K562 (cell line): Measurements from ENCODE around the gene TBC1D10A. TPM values are rescaled to one million over a fixed set of nuclear protein-coding genes. Genes with fewer than 3 reads are reported as not detected.

Experiments
- ATAC-seq: fragments of 200-7000 bp; cut with Tn5 transposase; 3 replicates; pipeline ENCODE4 v1.9.1; 2020; ENCODE audit warnings: moderate library complexity
- BruUV-seq: library from RNA; stranded (reverse); fragments of 400-500 nt; replicated peaks from 2 replicates; lab custom pipeline; 2021; lab: Mats Ljungman, UMichigan
- CTCF ChIA-PET: fragments of 300-600 bp; formaldehyde crosslinking; extraction: SDS; loops from one replicate; lab custom pipeline; 2021; ENCODE audit warnings: low intra/inter-chr PET ratio; lab: Yijun Ruan, JAX
- POLR2A ChIA-PET: fragments of 300-600, 350-650 bp; sonication (Branson Sonifier 250); formaldehyde crosslinking; extraction: SDS; loops from one replicate; lab custom pipeline; 2021; ENCODE audit warnings: antibody characterized with exemption, inconsistent platforms; lab: Yijun Ruan, JAX
- DNase-seq, 4 experiments: peaks; one replicate each; pipeline versions ENCODE4 v3.0.0 to v3.0.0-alpha.2; 2011 to 2018; ENCODE audit warnings: low spot score in 3 of 4, mixed read lengths in 3 of 4; ENCODE audit errors: extremely low read depth in 1 of 4
- FAIRE-seq: peaks from 2 replicates; lab custom pipeline; 2011; peaks lifted over from hg19 to GRCh38; lab: Jason Lieb, UNC
- H2AFZ ChIP-seq: 2 replicates; pipeline ENCODE4 v1.6.0; 2011; ENCODE audit warnings: low read depth, low read length, control low read depth, inconsistent platforms
- H3K27ac ChIP-seq: fragments of 200-600 bp; 3 replicates; pipeline ENCODE4 v1.8.0; 2011; ENCODE audit warnings: low read depth, mild to moderate bottlenecking, control low read depth, inconsistent platforms, low read length, moderate library complexity, mixed read lengths; ENCODE audit errors: extremely low read depth
- H3K27me3 ChIP-seq, 2 experiments: fragments of 300-600 bp in 1 of 2; 2 replicates in 1 of 2; 3 replicates in 1 of 2; pipeline versions ENCODE4 v1.6.0 to v1.8.0; 2011; ENCODE audit warnings: inconsistent platforms in 2 of 2, low read length in 2 of 2, mild to moderate bottlenecking in 1 of 2, mixed read lengths in 1 of 2, moderate library complexity in 1 of 2; ENCODE audit not compliant: control insufficient read depth in 2 of 2, insufficient read depth in 2 of 2
- H3K36me3 ChIP-seq: fragments of 300-600 bp; 3 replicates; pipeline ENCODE4 v1.8.0; 2011; ENCODE audit warnings: mild to moderate bottlenecking, low read length, inconsistent platforms; ENCODE audit not compliant: control insufficient read depth, insufficient read depth
- H3K4me1 ChIP-seq, 2 experiments: fragments of 200-600 bp in 1 of 2; replicated peaks in 1 of 2; 2 replicates in 1 of 2; 3 replicates in 1 of 2; pipeline versions ENCODE4 v1.5.1 to v1.8.0; 2011; ENCODE audit warnings: inconsistent platforms in 2 of 2, low read length in 2 of 2, mild to moderate bottlenecking in 1 of 2, mixed read lengths in 1 of 2, moderate library complexity in 1 of 2; ENCODE audit not compliant: control insufficient read depth in 2 of 2, insufficient read depth in 2 of 2
- H3K4me2 ChIP-seq: 2 replicates; pipeline ENCODE4 v1.6.1; 2011; ENCODE audit warnings: low read length, control low read depth, inconsistent platforms, mixed read lengths; ENCODE audit not compliant: insufficient read depth
- H3K4me3 ChIP-seq: fragments of 200-600 bp; sonication (generic), shearing (Covaris generic); 2 replicates; pipeline ENCODE4 v1.5.1; 2016; ENCODE audit warnings: control low read depth, inconsistent platforms
- H3K79me2 ChIP-seq: fragments of 200-600 bp; 3 replicates; pipeline ENCODE4 v1.8.0; 2011; ENCODE audit warnings: low read length, inconsistent platforms; ENCODE audit not compliant: control insufficient read depth, insufficient read depth
- H3K9ac ChIP-seq, 2 experiments: 2 replicates each; pipeline versions ENCODE4 v1.6.0 to v1.6.1; 2011; ENCODE audit warnings: low read depth in 2 of 2, low read length in 2 of 2, control low read depth in 1 of 2, inconsistent platforms in 1 of 2, mild to moderate bottlenecking in 1 of 2, mixed read lengths in 1 of 2; ENCODE audit not compliant: insufficient read depth in 1 of 2
- H3K9me1 ChIP-seq: one replicate; pipeline ENCODE4 v1.6.0; 2011; ENCODE audit warnings: inconsistent platforms, mild to moderate bottlenecking, low read length, moderate library complexity; ENCODE audit not compliant: control insufficient read depth, insufficient read depth
- H3K9me3 ChIP-seq: replicated peaks from 2 replicates; pipeline ENCODE4 v1.5.1; 2011; ENCODE audit warnings: low read depth, low read length, inconsistent platforms; ENCODE audit not compliant: control insufficient read depth, insufficient read depth
- H4K20me1 ChIP-seq: replicated peaks from 2 replicates; pipeline ENCODE4 v1.6.1; 2011; ENCODE audit warnings: low read length, inconsistent platforms, mixed read lengths; ENCODE audit not compliant: control insufficient read depth, insufficient read depth
- DDX20 ChIP-seq: fragments of 450-650 bp; IDR thresholded peaks from 2 replicates; pipeline ENCODE4 v1.6.1; 2016; ENCODE audit warnings: missing genetic modification characterization, low read depth, mild to moderate bottlenecking, missing compliant biosample characterization, moderate library complexity
- ESRRA ChIP-seq: fragments of 450-650 bp; IDR thresholded peaks from 2 replicates; pipeline ENCODE4 v1.6.1; 2014; ENCODE audit warnings: low read depth, mild to moderate bottlenecking, moderate library complexity, borderline replicate concordance
- ETV6 ChIP-seq, 3 experiments: fragments of 150-350 bp in 1 of 3; sonication (generic) in 1 of 3; formaldehyde crosslinking in 1 of 3; IDR thresholded peaks; 2 replicates each; pipeline versions ENCODE4 v1.6.1 to v1.8.0; 2014 to 2022; ENCODE audit warnings: borderline replicate concordance in 2 of 3, low read depth in 2 of 3, antibody characterized with exemption in 1 of 3, low read length in 1 of 3, mild to moderate bottlenecking in 1 of 3, missing genetic modification reagents in 1 of 3
- MAFF ChIP-seq: IDR thresholded peaks from 2 replicates; pipeline ENCODE4 v1.6.1; 2012; ENCODE audit warnings: low read length, improper control_type of control experiment
- MAFK ChIP-seq: IDR thresholded peaks from 2 replicates; pipeline ENCODE4 v1.6.1; 2011; ENCODE audit warnings: low read length, improper control_type of control experiment
- NFATC3 ChIP-seq: fragments of 450-650 bp; IDR thresholded peaks from 2 replicates; pipeline ENCODE4 v1.6.1; 2017; ENCODE audit warnings: mild to moderate bottlenecking
- NONO ChIP-seq, 2 experiments: fragments of 200-400 bp in 1 of 2; fragments of 450-650 bp in 1 of 2; formaldehyde crosslinking in 1 of 2; IDR thresholded peaks; 2 replicates each; pipeline ENCODE4 v1.6.1; 2017; ENCODE audit warnings: low read depth in 2 of 2, mild to moderate bottlenecking in 2 of 2, moderate library complexity in 2 of 2, low read length in 1 of 2
- PTBP1 ChIP-seq: fragments of 200-400 bp; formaldehyde crosslinking; IDR thresholded peaks from 2 replicates; pipeline ENCODE4 v1.6.1; 2017; ENCODE audit warnings: low read depth, low read length
- RAD21 ChIP-seq, 2 experiments: fragments of 250-450 bp in 1 of 2; fragments of 450-650 bp in 1 of 2; sonication (Bioruptor Pico) in 1 of 2; formaldehyde crosslinking in 1 of 2; IDR thresholded peaks in 1 of 2; conservative IDR thresholded peaks in 1 of 2; 2 replicates each; pipeline versions ENCODE4 v1.4.0 to v1.8.0; 2020 to 2022; ENCODE audit warnings: mild to moderate bottlenecking in 2 of 2, moderate library complexity in 1 of 2
- RBM17 ChIP-seq: fragments of 200-400 bp; formaldehyde crosslinking; IDR thresholded peaks from 2 replicates; pipeline ENCODE4 v1.6.1; 2017; ENCODE audit warnings: low read depth, mild to moderate bottlenecking, low read length, borderline replicate concordance
- SMARCB1 ChIP-seq: IDR thresholded peaks from 2 replicates; pipeline ENCODE4 v1.6.1; 2011; ENCODE audit warnings: improper control_type of control experiment, low read depth; ENCODE audit not compliant: insufficient read length
- TBP ChIP-seq: optimal IDR thresholded peaks from 2 replicates; pipeline ENCODE3; 2011; ENCODE audit warnings: low read depth, low read length, improper control_type of control experiment
- TFAM ChIP-seq: fragments of 250-450 bp; sonication (Bioruptor Pico); conservative IDR thresholded peaks from 2 replicates; pipeline ENCODE4 v1.5.0; 2021; ENCODE audit warnings: mild to moderate bottlenecking, moderate library complexity
- U2AF1 ChIP-seq: fragments of 200-400 bp; formaldehyde crosslinking; optimal IDR thresholded peaks from 2 replicates; pipeline ENCODE3; 2017; ENCODE audit warnings: mild to moderate bottlenecking, low read depth, low read length, moderate library complexity
- XRCC3 ChIP-seq: fragments of 450-650 bp; IDR thresholded peaks from 2 replicates; pipeline ENCODE4 v1.6.1; 2017; ENCODE audit warnings: mild to moderate bottlenecking, moderate library complexity
- ZNF354B ChIP-seq: fragments of 250-450 bp; sonication (Bioruptor Pico); IDR thresholded peaks from 2 replicates; pipeline ENCODE4 v1.4.0; 2020
- ZNF668 ChIP-seq: fragments of 250-450 bp; sonication (Bioruptor Pico); IDR thresholded peaks from 2 replicates; pipeline ENCODE4 v1.8.0; 2022; ENCODE audit warnings: mild to moderate bottlenecking, inconsistent platforms
- WGBS: fragments of 100-300 bp; shearing (Covaris generic); methylation state at CpG from one replicate; pipeline ENCODE4 v1.1.6; 2016; ENCODE audit warnings: low coverage, mixed read lengths; ENCODE audit not compliant: insufficient coverage; ENCODE audit errors: missing lambda C conversion rate; 5-methylcytosine and 5-hydroxymethylcytosine counted together
- in situ Hi-C: fragments of 300-500 bp; cut with MboI; formaldehyde crosslinking; loops from 4 replicates; pipeline ENCODE4 v1.15.0; 2018; ENCODE audit warnings: inconsistent platforms, mixed read lengths
- intact Hi-C: fragments of 100-400 bp; cut with micrococcal nuclease; formaldehyde crosslinking; loops from 2 replicates; pipeline ENCODE4 v1.14.2; 2022
- polyA plus RNA-seq, 8 experiments: library from polyadenylated mRNA; depleted of rRNA in 4 of 8; stranded (reverse) in 5 of 8; unstranded in 3 of 8; fragments of >200 nt; fragmentation: Nextera tagmentation in 2 of 8; fragmentation: Illumina TruSeq in 1 of 8; extraction: Ambion mirVana in 2 of 8; extraction: Trizol in 1 of 8; gene quantifications; 2 replicates each; pipeline versions ENCODE4 v1.2.1 to v1.2.3, GENCODE V29; 2011 to 2014; ENCODE audit warnings: inconsistent platforms in 1 of 8, missing spikeins in 1 of 8
- total RNA-seq, 7 experiments: library from RNA; depleted of rRNA in 6 of 7; stranded (reverse); fragments of >200 nt in 6 of 7; fragmentation: Illumina TruSeq in 2 of 7; extraction: Trizol in 2 of 7; gene quantifications; 2 replicates each; pipeline versions ENCODE4 v1.2.1 to v1.2.3, GENCODE V29; 2011 to 2021; ENCODE audit warnings: low replicate concordance in 1 of 7
- TF ChIP-seq, protein P1 (sequence below): fragments of 450-650 bp; conservative IDR thresholded peaks from 2 replicates; pipeline ENCODE4 v1.6.1; 2016; ENCODE audit warnings: missing genetic modification characterization, low read depth, mild to moderate bottlenecking, control low read depth, missing compliant biosample characterization
- TF ChIP-seq, protein P2 (sequence below): IDR thresholded peaks from 3 replicates; pipeline ENCODE4 v1.6.1; 2011; ENCODE audit warnings: borderline replicate concordance, mild to moderate bottlenecking; ENCODE audit not compliant: insufficient read length, insufficient read depth

TBC1D10A gene
- total and polyA plus RNA-seq, 9 of the 15 experiments (the other 6 are each of a cell fraction or from before 2014, with no cell fraction given) = 0.13 to 10.4 (median 4.6) TPM

DNA sequence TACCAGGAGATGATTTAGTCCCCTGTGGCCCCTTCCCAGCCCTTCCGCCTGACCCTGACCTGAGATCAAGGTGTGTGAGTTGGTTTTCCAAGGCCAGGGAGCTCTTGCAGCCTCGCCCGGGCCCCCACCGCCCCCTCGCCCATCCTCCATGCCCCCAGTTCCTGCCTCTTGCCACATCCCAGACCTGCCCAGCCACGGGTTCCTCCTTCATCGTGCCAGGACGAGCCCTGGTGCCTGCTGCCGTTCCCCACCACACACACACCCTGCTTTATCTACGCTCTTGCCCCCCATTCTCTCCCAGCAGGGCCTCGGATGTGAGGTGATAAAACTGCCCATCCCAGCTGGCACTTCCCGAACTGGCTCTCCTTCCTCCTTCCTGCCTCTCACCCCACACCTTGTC lies 78.8 kb downstream of the TBC1D10A start (continued):
- TF ChIP-seq NONO (IDR thresholded peaks at IDR 0.05; ENCODE audit: low read depth in 2 of 2, low read length in 1 of 2) (no peak), ZNF354B (CRISPR knock-in tag) (no peak), DDX20 (tag) (no peak)

DNA sequence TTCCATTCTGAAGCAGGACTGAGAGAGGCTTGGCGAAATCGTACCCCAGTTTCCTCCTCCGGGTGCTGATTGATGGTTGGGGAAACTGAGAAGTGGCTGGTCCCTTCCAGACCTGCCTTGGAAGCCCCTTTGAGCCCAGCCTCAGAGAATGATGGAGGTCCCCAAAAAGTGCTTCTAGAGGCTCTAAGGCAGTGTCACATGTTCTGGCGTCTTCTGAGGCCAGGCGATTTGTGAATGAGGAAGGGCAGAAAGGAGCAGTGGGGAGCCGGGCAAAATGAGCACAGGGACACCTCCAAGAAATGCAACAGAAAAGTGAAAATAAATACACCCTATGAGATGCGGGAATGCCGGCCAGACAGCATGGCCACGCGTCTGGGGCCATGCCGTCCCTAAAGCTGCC lies 79.2 kb downstream of the TBC1D10A start:
- Histone ChIP-seq H3K36me3 (no peaks in the 10 kb centered on the region), H3K27me3 (peaks cover 0 to 39% of the 10 kb centered on the region in 2 experiments; a peak in 2 of 5 replicates), H3K4me1 (peaks cover 0 to 31% of the 10 kb centered on the region in 2 experiments; a peak in 2 of 5 replicates), H3K4me2 (no peak overlapping the region), H3K79me2 (no peaks in the 10 kb centered on the region), H3K4me3 (no peak overlapping the region), H4K20me1 (0 out of 2 replicates have a peak, but pooled peaks cover 3% of the 10 kb centered on the region), H3K9ac (no peak overlapping the region), H2AFZ (no peak overlapping the region), H3K27ac (no peak overlapping the region), H3K9me3 (no peaks in the 10 kb centered on the region), H3K9me1 (no peaks in the 10 kb centered on the region)
- intact Hi-C loops = no loop called here
- 15% methylated on average over 8 of the region's 11 CpGs for WGBS
- BruUV-seq = no TSS peak
- ChIA-PET POLR2A (no interaction called here), CTCF (no interaction called here)
- DNase-seq (no peak), ATAC-seq (no peak), FAIRE-seq (no peak)
- in situ Hi-C loops = no loop called here
- TF ChIP-seq TFAM (no peak), PTBP1 (no peak), U2AF1 (no peak), RAD21 (CRISPR knock-in tag; conservative IDR thresholded peaks at IDR 0.05 in 1 of 2, IDR thresholded peaks at IDR 0.05 in 1 of 2) (no peak), ESRRA (no peak), NFATC3 (no peak), SMARCB1 (no peak), XRCC3 (no peak), ZNF668 (no peak), MAFK (no peak), TBP (no peak), MAFF (no peak), RBM17 (no peak), ETV6 (IDR thresholded peaks at IDR 0.05; ENCODE audit: borderline replicate concordance in 1 of 2, low read depth in 2 of 2, low read length in 1 of 2) (no peak), ETV6 (CRISPR knock-in tag; IDR thresholded peaks at IDR 0.05; ENCODE audit: borderline replicate concordance) (no peak)
- TF ChIP-seq, protein P1, sequence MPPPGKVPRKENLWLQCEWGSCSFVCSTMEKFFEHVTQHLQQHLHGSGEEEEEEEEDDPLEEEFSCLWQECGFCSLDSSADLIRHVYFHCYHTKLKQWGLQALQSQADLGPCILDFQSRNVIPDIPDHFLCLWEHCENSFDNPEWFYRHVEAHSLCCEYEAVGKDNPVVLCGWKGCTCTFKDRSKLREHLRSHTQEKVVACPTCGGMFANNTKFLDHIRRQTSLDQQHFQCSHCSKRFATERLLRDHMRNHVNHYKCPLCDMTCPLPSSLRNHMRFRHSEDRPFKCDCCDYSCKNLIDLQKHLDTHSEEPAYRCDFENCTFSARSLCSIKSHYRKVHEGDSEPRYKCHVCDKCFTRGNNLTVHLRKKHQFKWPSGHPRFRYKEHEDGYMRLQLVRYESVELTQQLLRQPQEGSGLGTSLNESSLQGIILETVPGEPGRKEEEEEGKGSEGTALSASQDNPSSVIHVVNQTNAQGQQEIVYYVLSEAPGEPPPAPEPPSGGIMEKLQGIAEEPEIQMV = no peak
- TF ChIP-seq, protein P2, sequence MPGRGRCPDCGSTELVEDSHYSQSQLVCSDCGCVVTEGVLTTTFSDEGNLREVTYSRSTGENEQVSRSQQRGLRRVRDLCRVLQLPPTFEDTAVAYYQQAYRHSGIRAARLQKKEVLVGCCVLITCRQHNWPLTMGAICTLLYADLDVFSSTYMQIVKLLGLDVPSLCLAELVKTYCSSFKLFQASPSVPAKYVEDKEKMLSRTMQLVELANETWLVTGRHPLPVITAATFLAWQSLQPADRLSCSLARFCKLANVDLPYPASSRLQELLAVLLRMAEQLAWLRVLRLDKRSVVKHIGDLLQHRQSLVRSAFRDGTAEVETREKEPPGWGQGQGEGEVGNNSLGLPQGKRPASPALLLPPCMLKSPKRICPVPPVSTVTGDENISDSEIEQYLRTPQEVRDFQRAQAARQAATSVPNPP = no peak
